Suprapubic skin (tissue), 3 donors: ENCODE data around the gene ADGRA1.

Source experiments
- EP300 ChIP-seq: sonication (generic); formaldehyde crosslinking; IDR thresholded peaks from one replicate; pipeline ENCODE4 v1.6.1; 2017; ENCODE audit warnings: antibody characterized with exemption
- TF ChIP-seq, protein P1 (sequence below), 2 donors: fragments of 200-600 bp in 1 of 2; fragments of 450-650 bp in 1 of 2; sonication (generic) in 1 of 2; IDR thresholded peaks; one replicate each; pipeline ENCODE4 v1.5.1; 2016 to 2019; ENCODE audit warnings: antibody characterized with exemption in 2 of 2, mild to moderate bottlenecking in 1 of 2, moderate library complexity in 1 of 2

DNA sequence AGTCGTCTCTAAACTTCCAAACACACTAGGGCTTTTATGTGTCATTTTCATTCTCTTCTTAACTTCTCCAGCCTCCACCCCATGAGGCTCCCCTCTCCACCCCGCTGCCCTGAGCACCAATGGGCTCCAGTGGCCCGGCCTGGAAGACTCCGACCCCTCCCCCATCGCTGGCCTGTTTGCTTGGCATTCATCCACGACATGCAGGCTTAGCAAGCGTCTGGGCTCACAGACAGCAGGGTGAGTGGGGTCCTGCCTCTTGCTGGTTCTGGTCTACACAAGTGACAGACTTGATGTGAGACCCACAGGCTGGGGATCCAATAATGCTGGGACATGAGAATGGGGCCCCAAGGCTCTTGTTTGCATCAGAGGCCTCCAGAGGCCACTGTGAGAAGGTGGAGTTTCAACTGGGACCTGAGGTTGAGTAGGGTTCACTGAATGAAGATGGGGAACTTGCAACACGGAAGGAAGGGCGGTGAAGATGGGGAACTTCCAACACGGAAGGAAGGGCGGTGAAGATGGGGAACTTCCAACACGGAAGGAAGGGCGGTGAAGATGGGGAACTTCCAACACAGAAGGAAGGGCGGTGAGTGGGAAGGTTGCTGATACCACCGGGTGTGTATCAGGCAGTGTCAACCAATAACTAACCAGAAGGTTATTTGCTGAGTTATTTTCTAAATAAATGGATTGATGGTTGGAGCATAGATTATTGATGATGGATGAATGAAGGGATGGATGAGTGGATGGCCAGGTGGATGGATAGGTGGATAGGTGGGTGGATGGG is 86.3 kb downstream of the ADGRA1 start:
- TF ChIP-seq, protein P1, sequence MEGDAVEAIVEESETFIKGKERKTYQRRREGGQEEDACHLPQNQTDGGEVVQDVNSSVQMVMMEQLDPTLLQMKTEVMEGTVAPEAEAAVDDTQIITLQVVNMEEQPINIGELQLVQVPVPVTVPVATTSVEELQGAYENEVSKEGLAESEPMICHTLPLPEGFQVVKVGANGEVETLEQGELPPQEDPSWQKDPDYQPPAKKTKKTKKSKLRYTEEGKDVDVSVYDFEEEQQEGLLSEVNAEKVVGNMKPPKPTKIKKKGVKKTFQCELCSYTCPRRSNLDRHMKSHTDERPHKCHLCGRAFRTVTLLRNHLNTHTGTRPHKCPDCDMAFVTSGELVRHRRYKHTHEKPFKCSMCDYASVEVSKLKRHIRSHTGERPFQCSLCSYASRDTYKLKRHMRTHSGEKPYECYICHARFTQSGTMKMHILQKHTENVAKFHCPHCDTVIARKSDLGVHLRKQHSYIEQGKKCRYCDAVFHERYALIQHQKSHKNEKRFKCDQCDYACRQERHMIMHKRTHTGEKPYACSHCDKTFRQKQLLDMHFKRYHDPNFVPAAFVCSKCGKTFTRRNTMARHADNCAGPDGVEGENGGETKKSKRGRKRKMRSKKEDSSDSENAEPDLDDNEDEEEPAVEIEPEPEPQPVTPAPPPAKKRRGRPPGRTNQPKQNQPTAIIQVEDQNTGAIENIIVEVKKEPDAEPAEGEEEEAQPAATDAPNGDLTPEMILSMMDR (IDR thresholded peaks at IDR 0.05): no peak
- TF ChIP-seq EP300: no peak
